GM19468 (cell line): Measurements from ENCODE around the gene DENND1A.
A peak's percentile ranks its signal among the peaks of the same experiment; 100 is the strongest.
"Not testable (repeated sequence)": the region's sequence is repeated elsewhere in the genome, so short reads cannot be mapped to it uniquely, and the experiment has no call there.

Experiments
- ATAC-seq: cut with Tn5 transposase; IDR thresholded peaks from one replicate; pipeline ENCODE4 v1.9.1; 2021; ENCODE audit warnings: mild to moderate bottlenecking, moderate library complexity, moderate number of reproducible peaks; ENCODE audit not compliant: unreplicated experiment; ENCODE audit errors: extremely low read depth

The DENND1A gene

DNA sequence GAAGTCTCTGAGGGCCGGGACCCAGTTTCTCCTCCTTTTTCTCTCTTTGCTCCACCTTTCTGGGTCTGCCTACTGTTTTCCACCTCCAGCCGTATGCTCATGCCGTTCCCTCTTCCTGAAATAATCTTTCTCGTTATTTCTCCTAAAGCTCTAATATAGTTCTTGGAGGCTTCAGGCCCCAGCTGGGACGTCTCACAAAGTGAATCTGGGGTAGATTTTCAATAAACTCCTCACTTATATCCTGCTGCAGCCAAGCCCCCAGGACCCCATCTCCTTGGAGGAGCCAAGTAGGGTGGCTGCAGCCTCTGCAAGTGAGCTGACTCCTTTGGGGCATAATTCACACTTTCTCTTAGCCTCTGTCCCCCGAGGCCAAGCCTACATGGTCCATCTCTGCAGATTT, 588.1 kb downstream of the DENND1A start:
- no peak for ATAC-seq

DNA sequence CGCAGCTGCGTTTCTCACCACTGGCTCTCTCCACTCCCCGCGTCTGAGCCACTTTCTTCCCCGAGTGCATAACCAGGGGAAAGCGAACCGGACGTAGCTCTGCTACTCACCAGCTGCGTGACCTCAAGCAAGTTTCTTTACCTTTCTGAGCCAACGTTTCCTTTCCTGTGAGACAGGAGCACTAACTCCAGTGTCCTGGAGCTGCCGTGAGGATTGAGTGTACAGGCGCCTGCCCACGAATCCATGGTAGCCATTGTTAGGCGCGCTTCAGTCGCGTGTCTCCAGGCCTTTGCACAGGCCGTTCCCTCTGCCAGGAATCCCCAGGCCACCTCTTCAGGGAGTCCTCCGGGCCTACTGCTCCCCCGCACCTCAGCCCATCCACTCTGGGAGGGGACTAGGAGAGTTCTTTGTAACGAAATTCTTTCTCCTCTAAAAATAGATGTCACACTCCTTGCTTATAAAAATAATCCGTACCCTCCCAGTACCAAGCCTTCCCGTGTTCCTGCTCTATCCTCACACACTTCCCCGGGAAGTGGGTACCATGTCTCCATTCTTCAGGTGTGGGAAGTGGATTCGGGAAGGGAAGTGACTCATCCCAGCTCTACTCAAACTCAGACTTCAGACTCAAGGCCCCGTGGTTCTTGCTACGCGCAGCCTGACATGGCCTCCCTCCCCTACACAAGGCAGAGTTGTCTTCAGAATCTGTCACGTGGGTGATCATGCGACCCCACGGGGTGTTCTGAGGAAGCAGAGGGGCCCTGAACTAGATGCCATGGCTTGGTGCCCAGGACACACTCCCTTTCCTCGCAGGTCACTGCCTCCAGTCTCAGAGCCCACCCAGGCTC, 590.0 kb downstream of the DENND1A start:
- peak; percentile 13 for ATAC-seq

DNA sequence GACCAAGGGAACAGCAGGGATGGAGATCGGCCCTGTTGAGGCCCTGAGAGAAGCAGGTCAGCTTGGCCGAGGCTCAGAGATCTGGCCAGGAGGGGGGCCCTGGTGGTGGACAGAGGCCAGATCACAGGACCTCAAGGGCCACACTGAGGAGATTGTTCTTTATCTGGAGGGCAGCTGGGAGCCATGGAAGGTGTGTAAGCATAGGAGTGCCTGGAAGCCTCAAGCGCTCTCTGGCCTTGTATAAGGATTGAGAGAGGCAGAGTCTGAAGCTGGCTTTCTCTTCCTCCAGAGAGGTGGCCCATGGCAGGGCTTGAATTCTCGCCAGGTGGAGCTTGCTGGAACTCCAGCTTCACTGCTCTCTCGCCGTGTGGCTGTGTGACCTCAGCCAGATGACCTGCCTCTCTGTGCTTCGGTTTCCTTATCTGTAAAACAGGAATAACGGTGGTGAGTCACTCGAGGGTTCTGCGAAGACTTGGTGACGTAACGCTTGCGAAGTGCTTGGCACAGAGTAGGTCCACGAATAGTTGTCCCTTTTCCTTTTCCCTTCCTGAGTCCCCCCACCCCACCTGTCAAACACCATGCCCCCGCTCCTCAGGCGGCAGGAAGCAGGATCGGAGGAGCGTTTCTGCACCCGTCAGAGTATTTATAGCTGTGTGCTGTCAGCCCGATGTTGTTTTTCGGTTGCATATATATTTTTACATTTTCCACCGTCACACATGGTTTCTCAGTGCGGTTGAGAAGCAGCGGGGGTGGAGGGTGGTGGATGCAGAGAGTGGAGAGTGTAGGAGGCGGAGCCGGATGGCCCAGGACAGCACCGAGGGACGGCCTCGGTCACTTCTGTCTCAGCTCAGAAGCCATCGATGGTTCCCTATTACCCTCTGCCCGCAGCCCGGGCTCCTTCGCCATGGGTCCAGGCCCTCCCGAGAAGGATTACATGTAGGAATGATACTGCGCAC, 590.9 kb downstream of the DENND1A start:
- peak; percentile 64 for ATAC-seq

DNA sequence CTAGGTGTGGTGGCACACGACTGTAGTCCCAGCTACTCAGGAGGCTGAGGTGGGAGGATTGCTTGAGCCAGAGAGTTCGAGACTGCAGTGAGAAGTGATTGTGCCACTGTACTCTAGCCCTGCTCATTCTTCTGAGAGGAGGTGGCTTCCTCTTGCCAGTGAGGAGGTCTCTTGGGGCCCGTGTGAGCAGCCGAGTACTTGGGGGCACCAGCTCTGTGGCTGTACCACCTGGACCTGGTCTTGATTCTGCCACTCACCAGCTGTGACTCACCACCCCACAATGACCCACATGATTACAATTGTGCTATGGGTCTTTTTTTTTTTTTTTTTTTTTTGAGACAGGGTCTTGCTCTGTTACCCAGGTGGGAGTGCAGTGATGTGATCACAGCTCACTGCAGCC, 592.0 kb downstream of the DENND1A start:
- ATAC-seq, result no peak

DNA sequence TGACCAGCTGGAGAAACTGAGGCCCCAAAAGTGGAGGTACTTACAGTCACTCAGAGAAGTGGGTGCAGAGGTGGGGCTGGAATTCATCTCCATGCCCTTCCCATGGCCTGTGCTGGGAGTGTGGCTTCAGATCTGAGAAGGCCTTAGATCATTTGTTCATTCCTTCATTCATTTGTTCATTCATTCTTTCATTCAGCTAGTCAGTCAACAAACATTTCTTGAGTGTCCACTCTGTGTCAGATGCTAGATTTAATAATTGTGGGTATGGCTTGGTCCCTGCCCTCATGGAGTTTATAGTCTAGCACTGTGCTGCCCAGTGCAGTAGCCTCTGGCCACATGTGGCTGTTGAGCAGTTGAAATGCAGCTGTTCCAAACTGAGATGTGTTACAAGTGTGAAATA, 593.0 kb downstream of the DENND1A start:
- ATAC-seq, result no peak

DNA sequence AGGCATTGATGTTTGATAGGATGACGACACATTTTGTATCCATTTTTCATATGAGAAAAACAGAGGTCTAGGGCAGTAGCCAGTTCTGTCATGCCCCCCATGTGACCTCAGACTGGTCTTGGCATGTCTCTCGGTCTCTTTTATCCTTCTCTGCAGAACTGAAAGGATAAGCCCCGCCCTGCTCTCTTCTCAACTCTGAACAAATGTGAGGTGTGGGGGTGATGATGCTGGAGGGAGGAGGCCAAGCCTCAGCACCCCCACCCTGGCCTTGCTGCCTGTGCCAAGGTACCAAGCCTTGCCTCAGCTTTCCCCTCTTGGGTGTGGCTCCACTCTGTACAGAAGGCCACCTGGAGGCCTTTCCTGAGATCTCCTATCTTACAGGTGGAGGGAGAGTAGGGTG, 593.5 kb downstream of the DENND1A start:
- no peak for ATAC-seq

DNA sequence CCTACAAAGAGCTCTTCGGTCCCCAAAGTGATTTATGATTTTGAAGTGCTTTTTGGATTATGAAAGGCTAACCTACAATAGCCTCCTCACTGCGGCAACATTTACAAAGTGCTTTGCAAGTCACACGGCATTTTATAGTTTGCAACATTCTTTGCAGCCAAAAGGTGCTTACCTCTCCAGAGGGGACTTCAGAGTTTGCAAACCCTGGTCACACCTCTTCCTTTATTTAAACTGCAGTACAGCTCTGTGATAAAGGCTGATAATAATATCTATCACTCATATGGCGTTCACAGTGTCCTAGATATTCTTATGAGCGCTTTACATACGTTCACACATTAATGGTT, 594.0 kb downstream of the DENND1A start:
- no peak for ATAC-seq

DNA sequence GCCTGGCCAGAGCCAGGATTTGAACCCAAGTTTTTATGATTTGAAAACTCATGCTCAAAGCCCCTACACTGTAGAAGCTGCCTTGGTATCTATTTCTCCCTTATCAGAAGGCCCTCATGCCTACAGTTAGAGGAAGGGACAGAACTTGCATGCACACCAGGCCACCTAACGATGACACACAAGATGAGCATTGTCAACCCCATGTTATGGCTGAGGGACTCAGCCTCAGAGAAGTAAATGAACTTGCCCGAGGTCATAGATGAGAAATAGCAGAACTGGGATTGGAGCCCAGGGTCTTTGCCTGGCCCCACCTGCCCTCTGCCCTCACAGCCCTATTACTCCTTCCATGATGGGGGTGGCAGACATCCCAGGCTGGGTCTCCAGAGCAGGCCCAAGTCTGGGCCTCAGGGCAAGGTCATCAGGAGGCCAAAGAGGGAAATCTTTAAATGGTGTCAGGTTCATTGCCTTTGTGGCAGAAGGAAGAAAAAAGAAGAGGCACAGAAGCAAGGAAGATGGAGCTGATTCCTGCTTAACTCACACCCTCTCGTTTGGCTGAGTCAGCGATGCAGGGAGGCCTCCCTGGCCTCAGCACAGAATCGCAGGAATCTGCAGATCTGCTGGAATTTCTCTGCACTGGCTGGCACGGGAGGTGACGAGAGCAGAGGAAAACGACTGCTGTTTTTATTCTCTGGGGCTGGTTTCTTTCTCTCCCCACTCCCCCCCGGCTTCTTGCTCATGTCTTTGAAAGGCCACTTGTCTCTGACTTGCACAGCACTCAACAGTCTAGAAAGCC, 594.5 kb downstream of the DENND1A start:
- ATAC-seq, result no peak

DNA sequence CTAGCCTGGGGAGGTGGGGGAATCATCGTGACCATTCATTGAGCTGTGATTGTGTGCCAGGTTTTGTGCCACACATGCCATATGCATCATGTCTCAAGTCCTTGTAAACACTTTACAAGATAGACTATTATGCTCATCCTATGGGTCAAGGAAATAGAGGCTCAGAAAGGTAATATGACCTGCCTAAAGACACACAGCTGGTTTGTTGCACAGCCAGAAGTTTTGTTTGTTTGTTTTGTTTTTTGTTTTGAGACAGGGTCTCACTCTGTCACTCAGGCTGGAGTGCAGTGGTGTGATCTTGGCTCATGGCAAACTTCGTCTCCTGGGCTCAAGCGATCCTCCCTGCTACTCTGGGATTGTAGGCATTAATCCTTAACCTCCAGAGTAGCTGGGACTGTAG, 595.3 kb downstream of the DENND1A start:
- ATAC-seq, result no peak

DNA sequence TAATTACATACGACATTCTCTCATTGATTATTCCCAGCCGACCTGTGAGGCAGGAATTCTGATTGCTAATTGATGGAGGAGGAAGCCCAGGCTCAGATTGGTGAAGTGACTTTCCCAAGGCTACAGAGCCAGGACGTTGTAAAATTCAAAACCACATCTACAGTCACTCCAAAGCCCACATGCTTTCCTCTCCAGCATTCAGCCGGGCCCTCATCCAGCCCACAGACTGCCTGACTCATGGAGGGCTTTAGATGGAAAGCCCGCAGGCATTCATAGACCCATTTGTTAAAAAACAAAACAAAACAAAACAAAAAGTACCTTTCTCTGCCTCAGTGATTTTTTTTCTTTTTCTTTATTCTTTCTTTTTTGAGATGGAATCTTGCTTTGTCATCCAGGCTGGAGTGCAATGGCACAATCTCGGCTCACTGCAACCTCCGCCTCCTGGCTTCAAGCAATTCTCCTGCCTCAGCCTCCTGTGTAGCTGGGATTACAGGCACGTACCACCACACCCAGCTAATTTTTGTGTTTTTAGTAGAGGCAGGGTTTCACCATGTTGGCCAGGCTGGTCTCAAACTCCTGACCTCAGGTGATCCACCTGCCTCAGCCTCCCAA, 596.8 kb downstream of the DENND1A start:
- ATAC-seq, result not testable (repeated sequence)

DNA sequence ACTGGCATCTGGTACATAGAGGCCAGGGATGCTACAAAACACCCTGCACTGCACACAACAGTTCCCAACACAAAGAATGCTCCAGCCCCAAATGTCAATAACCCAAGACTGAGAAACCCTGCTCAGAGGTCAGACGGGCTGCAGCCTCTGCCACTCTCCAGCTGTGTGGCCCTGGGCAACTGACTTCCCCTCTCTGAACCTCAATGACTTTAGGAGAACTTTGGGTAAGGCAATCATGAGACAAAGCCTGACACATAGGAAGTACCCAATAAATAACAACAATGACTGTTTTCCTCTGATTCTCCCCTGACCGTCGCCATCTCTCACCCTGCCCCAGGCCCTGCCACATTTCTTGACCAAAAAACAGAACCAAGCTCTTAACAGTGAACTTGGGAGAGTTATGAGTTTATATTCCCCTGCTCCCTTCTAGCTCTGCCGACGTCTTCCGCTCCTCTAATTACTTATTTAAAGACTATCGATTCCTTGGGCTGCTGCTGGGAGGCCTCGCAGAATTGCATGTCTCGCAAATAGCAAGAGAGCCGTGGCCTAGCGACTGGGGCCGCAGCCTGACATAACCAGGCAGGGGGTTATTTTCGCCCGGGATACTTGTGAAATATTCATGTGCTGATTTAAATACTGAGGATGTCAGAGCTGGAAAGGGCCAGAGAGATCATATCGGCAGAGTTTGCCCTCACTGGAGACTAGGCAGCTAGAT, 598.4 kb downstream of the DENND1A start:
- ATAC-seq, result no peak
